Activated CD4-positive, alpha-beta memory T cell treated with anti-CD3 and anti-CD28 coated beads for 36 hours (primary cell): Measurements from ENCODE around the gene CYP2E1. TPM values are rescaled to one million over a fixed set of nuclear protein-coding genes. Genes with fewer than 3 reads are reported as not detected.
"Not testable (repeated sequence)": the region's sequence is repeated elsewhere in the genome, so short reads cannot be mapped to it uniquely, and the experiment has no call there.

Source experiments
- CTCF ChIA-PET: fragments of 350-600 bp; sonication (Branson Sonifier 250); formaldehyde crosslinking; loops from one replicate; lab custom pipeline; 2021; ENCODE audit warnings: antibody characterized with exemption, inconsistent platforms; lab: Charles Lee
- POLR2A ChIA-PET: fragments of 350-600 bp; sonication (Branson Sonifier 250); formaldehyde crosslinking; loops from one replicate; lab custom pipeline; 2021; ENCODE audit warnings: antibody characterized with exemption; lab: Charles Lee
- DNase-seq: peaks from one replicate; pipeline ENCODE4 v3.0.0-alpha.2; 2020
- H3K27ac Mint-ChIP-seq: one replicate; pipeline ENCODE4 v1.8.0; 2021; ENCODE audit warnings: mixed read lengths
- H3K27me3 Mint-ChIP-seq: one replicate; pipeline ENCODE4 v1.8.0; 2021; ENCODE audit warnings: mixed read lengths
- H3K36me3 Mint-ChIP-seq: one replicate; pipeline ENCODE4 v1.8.0; 2021; ENCODE audit warnings: mixed read lengths
- H3K4me1 Mint-ChIP-seq: one replicate; pipeline ENCODE4 v1.8.0; 2021; ENCODE audit warnings: low read depth, mixed read lengths
- H3K4me3 Mint-ChIP-seq: one replicate; pipeline ENCODE4 v1.8.0; 2021; ENCODE audit warnings: mild to moderate bottlenecking, mixed read lengths
- H3K9me3 Mint-ChIP-seq: one replicate; pipeline ENCODE4 v1.8.0; 2021; ENCODE audit warnings: mixed read lengths
- intact Hi-C: fragments of 100-400 bp; cut with micrococcal nuclease; formaldehyde crosslinking; loops from one replicate; pipeline ENCODE4 v1.15.1; 2023
- total RNA-seq, 2 experiments: library from RNA; stranded (reverse); gene quantifications; one replicate each; pipeline ENCODE4 v1.2.3, GENCODE V29; 2021

CYP2E1 gene
- total RNA-seq, 2 experiments from 2014 or later: 0.46 to 0.86 TPM

GRCh38 chr10:133511408-133511807 is 15.8 kb upstream of the CYP2E1 start:
- H3K27me3 Mint-ChIP-seq: peaks cover 7% of the 10 kb centered on the region
- intact Hi-C loops: no loop called here
- no peaks in the 10 kb centered on the region for H3K4me1 Mint-ChIP-seq

GRCh38 chr10:133511907-133512528 is 15.1 kb upstream of the CYP2E1 start:
- Mint-ChIP-seq H3K4me3 (no peak overlapping the region), H3K36me3 (peaks cover 1% of the 10 kb centered on the region), H3K27me3 (peaks cover 7% of the 10 kb centered on the region), H3K9me3 (peaks cover 8% of the 10 kb centered on the region), H3K4me1 (no peaks in the 10 kb centered on the region), H3K27ac (no peak overlapping the region)
- no peak for DNase-seq
- CTCF ChIA-PET: no interaction called here
- intact Hi-C loops: no loop called here
- POLR2A ChIA-PET: no interaction called here

More at GRCh38 chr10:133511408-133511807, 15.8 kb upstream of the CYP2E1 start:
- peaks cover 1% of the 10 kb centered on the region for H3K36me3 Mint-ChIP-seq
- peaks cover 8% of the 10 kb centered on the region for H3K9me3 Mint-ChIP-seq
- ChIA-PET POLR2A (no interaction called here), CTCF (no interaction called here)
- DNase-seq: no peak
- no peak overlapping the region for H3K4me3 Mint-ChIP-seq
- no peak overlapping the region for H3K27ac Mint-ChIP-seq

GRCh38 chr10:133515471-133515870 is 11.7 kb upstream of the CYP2E1 start:
- peaks cover 5% of the 10 kb centered on the region for H3K27me3 Mint-ChIP-seq
- H3K4me1 Mint-ChIP-seq: peaks cover 7% of the 10 kb centered on the region
- H3K9me3 Mint-ChIP-seq: no peaks in the 10 kb centered on the region
- DNase-seq: no peak
- no peak overlapping the region for H3K27ac Mint-ChIP-seq
- POLR2A ChIA-PET: no interaction called here
- intact Hi-C loops: no loop called here
- H3K36me3 Mint-ChIP-seq: no peaks in the 10 kb centered on the region
- no peak overlapping the region for H3K4me3 Mint-ChIP-seq
- CTCF ChIA-PET: interaction anchor here (0.7 to 1.3 kb wide), 2 partner anchors 73 to 77 kb away, joined by 3 to 4 read pairs; no protein-coding TSS in a partner anchor

GRCh38 chr10:133516057-133516456 is 11.1 kb upstream of the CYP2E1 start:
- Mint-ChIP-seq H3K27ac (no peak overlapping the region), H3K27me3 (peaks cover 3% of the 10 kb centered on the region), H3K36me3 (no peaks in the 10 kb centered on the region), H3K4me3 (no peak overlapping the region), H3K4me1 (peaks cover 12% of the 10 kb centered on the region), H3K9me3 (no peaks in the 10 kb centered on the region)
- ChIA-PET CTCF (interaction anchor here (0.7 to 2.0 kb wide), 3 partner anchors 74 to 78 kb away, joined by 3 to 7 read pairs (median 4); no protein-coding TSS in a partner anchor), POLR2A (no interaction called here)
- intact Hi-C loops: no loop called here
- DNase-seq: no peak

GRCh38 chr10:133518517-133518916 is 8.6 kb upstream of the CYP2E1 start:
- H3K9me3 Mint-ChIP-seq, H3K4me3 Mint-ChIP-seq, intact Hi-C loops, H3K27ac Mint-ChIP-seq, DNase-seq, POLR2A ChIA-PET, H3K36me3 Mint-ChIP-seq, H3K27me3 Mint-ChIP-seq: not testable (repeated sequence)
- H3K4me1 Mint-ChIP-seq: peaks cover 12% of the 10 kb centered on the region
- CTCF ChIA-PET: interaction anchor here (1.3 to 4.6 kb wide), 2 partner anchors 81 to 91 kb away, joined by 4 to 35 read pairs; no protein-coding TSS in a partner anchor

GRCh38 chr10:133520193-133520738 is 6.9 kb upstream of the CYP2E1 start:
- peak overlapping the region; percentile 63 for H3K4me3 Mint-ChIP-seq
- intact Hi-C loops: loop anchor here (1.0 to 5.0 kb wide), 2 partner anchors 78 to 193 kb away; no protein-coding TSS in a partner anchor
- H3K9me3 Mint-ChIP-seq: peaks cover 12% of the 10 kb centered on the region
- DNase-seq: peak; percentile 95
- peaks cover 12% of the 10 kb centered on the region for H3K4me1 Mint-ChIP-seq
- peaks cover 1% of the 10 kb centered on the region for H3K36me3 Mint-ChIP-seq
- ChIA-PET POLR2A (no interaction called here), CTCF (interaction anchor here (0.9 to 4.6 kb wide), 10 partner anchors 10 to 191 kb away, joined by 3 to 35 read pairs (median 4); no protein-coding TSS in a partner anchor)
- peaks cover 3% of the 10 kb centered on the region for H3K27me3 Mint-ChIP-seq
- H3K27ac Mint-ChIP-seq: peak overlapping the region; percentile 54

- peaks cover 15% of the 10 kb centered on the region for H3K4me1 Mint-ChIP-seq
- H3K27me3 Mint-ChIP-seq: peaks cover 19% of the 10 kb centered on the region
- H3K27ac Mint-ChIP-seq: no peak overlapping the region
- ChIA-PET CTCF (interaction anchor here (1.3 to 1.9 kb wide), 2 partner anchors 85 to 195 kb away, joined by 3 to 11 read pairs; no protein-coding TSS in a partner anchor), POLR2A (no interaction called here)
- H3K36me3 Mint-ChIP-seq: peaks cover 1% of the 10 kb centered on the region
- DNase-seq: no peak
- no peak overlapping the region for H3K4me3 Mint-ChIP-seq
- H3K9me3 Mint-ChIP-seq: peaks cover 12% of the 10 kb centered on the region
- intact Hi-C loops: loop anchor here (5.0 kb wide), 1 partner anchor 196 kb away; no protein-coding TSS in a partner anchor
These were observed 3.4 kb upstream of the CYP2E1 start for GRCh38 chr10:133523631-133524203.

- Mint-ChIP-seq H3K9me3 (peaks cover 12% of the 10 kb centered on the region), H3K36me3 (peaks cover 1% of the 10 kb centered on the region), H3K27me3 (peaks cover 33% of the 10 kb centered on the region), H3K27ac (no peak overlapping the region), H3K4me3 (no peak overlapping the region), H3K4me1 (peaks cover 21% of the 10 kb centered on the region)
- intact Hi-C loops: no loop called here
- CTCF ChIA-PET: no interaction called here
- POLR2A ChIA-PET: no interaction called here
- no peak for DNase-seq
These were observed 1.7 kb upstream of the CYP2E1 start for GRCh38 chr10:133525444-133525843.

GRCh38 chr10:133527771-133528271 is 658 bp downstream of the CYP2E1 start:
- intact Hi-C loops: no loop called here
- Mint-ChIP-seq H3K4me1 (peaks cover 18% of the 10 kb centered on the region), H3K4me3 (no peak overlapping the region), H3K27ac (no peak overlapping the region), H3K36me3 (peaks cover 1% of the 10 kb centered on the region), H3K9me3 (peaks cover 9% of the 10 kb centered on the region), H3K27me3 (peaks cover 45% of the 10 kb centered on the region)
- ChIA-PET CTCF (no interaction called here), POLR2A (no interaction called here)
- no peak for DNase-seq

GRCh38 chr10:133528296-133528844 is 1.2 kb downstream of the CYP2E1 start:
- Mint-ChIP-seq H3K36me3 (no peaks in the 10 kb centered on the region), H3K9me3 (peaks cover 5% of the 10 kb centered on the region), H3K27ac (no peak overlapping the region), H3K4me1 (peaks cover 18% of the 10 kb centered on the region), H3K4me3 (peak overlapping the region; percentile 46), H3K27me3 (peaks cover 47% of the 10 kb centered on the region)
- ChIA-PET POLR2A (no interaction called here), CTCF (no interaction called here)
- intact Hi-C loops: no loop called here
- DNase-seq: no peak

GRCh38 chr10:133528845-133529575 is 1.8 kb downstream of the CYP2E1 start:
- Mint-ChIP-seq H3K27me3 (peaks cover 47% of the 10 kb centered on the region), H3K4me1 (peaks cover 18% of the 10 kb centered on the region), H3K36me3 (no peaks in the 10 kb centered on the region), H3K9me3 (no peaks in the 10 kb centered on the region), H3K4me3 (peak overlapping the region; percentile 70), H3K27ac (no peak overlapping the region)
- POLR2A ChIA-PET: no interaction called here
- intact Hi-C loops: no loop called here
- no peak for DNase-seq
- CTCF ChIA-PET: interaction anchor here (1.0 to 2.9 kb wide), 2 partner anchors 9 to 90 kb away, joined by 6 to 16 read pairs; no protein-coding TSS in a partner anchor
